WERI-Rb-1 (cell line): ENCODE data around the gene BCDIN3D.

Source experiments
- DNase-seq: peaks from one replicate; pipeline ENCODE4 v3.0.0-alpha.2; 2020
- H3K27ac ChIP-seq: fragments of 250-450 bp; sonication (Bioruptor Pico); 2 replicates; pipeline ENCODE4 v1.5.1; 2020; ENCODE audit warnings: mild to moderate bottlenecking, moderate library complexity
- H3K27me3 ChIP-seq: fragments of 250-450 bp; sonication (Bioruptor Pico); 2 replicates; pipeline ENCODE4 v1.5.1; 2021; ENCODE audit warnings: mild to moderate bottlenecking, low read depth, moderate library complexity; ENCODE audit not compliant: insufficient read depth, severe bottlenecking
- H3K36me3 ChIP-seq: fragments of 250-450 bp; sonication (Bioruptor Pico); 2 replicates; pipeline ENCODE4 v1.5.1; 2020; ENCODE audit warnings: mild to moderate bottlenecking, moderate library complexity
- H3K4me3 ChIP-seq: 2 replicates; pipeline ENCODE4 v1.5.1; 2011; ENCODE audit warnings: low read depth, mild to moderate bottlenecking, control low read depth, low read length
- H3K9me3 ChIP-seq: fragments of 250-450 bp; sonication (Bioruptor Pico); 2 replicates; pipeline ENCODE4 v1.5.1; 2021; ENCODE audit warnings: mild to moderate bottlenecking, moderate library complexity; ENCODE audit not compliant: severe bottlenecking
- TF ChIP-seq, protein P1 (sequence below): IDR thresholded peaks from 2 replicates; pipeline ENCODE4 v1.5.1; 2011; ENCODE audit warnings: low read depth, mild to moderate bottlenecking, control low read depth, inconsistent platforms, low read length

BCDIN3D gene

GRCh38 chr12:49842519-49843352 lies at the start of gene BCDIN3D:
BCDIN3D (minus strand) TSS chr12:49843106; CDS start chr12:49843087, 19 bp downstream.
- peak within 1 kb of the TSS; percentile 77 for H3K27ac ChIP-seq
- TF ChIP-seq, protein P1, sequence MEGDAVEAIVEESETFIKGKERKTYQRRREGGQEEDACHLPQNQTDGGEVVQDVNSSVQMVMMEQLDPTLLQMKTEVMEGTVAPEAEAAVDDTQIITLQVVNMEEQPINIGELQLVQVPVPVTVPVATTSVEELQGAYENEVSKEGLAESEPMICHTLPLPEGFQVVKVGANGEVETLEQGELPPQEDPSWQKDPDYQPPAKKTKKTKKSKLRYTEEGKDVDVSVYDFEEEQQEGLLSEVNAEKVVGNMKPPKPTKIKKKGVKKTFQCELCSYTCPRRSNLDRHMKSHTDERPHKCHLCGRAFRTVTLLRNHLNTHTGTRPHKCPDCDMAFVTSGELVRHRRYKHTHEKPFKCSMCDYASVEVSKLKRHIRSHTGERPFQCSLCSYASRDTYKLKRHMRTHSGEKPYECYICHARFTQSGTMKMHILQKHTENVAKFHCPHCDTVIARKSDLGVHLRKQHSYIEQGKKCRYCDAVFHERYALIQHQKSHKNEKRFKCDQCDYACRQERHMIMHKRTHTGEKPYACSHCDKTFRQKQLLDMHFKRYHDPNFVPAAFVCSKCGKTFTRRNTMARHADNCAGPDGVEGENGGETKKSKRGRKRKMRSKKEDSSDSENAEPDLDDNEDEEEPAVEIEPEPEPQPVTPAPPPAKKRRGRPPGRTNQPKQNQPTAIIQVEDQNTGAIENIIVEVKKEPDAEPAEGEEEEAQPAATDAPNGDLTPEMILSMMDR, result no peak
- no peaks in the 10 kb centered on the region for H3K36me3 ChIP-seq
- H3K4me3 ChIP-seq, result peak within 1 kb of the TSS; percentile 76
- DNase-seq, result peak; percentile 94
- H3K27me3 ChIP-seq, result no peaks in the 10 kb centered on the region
- no peaks in the 10 kb centered on the region for H3K9me3 ChIP-seq

DNA sequence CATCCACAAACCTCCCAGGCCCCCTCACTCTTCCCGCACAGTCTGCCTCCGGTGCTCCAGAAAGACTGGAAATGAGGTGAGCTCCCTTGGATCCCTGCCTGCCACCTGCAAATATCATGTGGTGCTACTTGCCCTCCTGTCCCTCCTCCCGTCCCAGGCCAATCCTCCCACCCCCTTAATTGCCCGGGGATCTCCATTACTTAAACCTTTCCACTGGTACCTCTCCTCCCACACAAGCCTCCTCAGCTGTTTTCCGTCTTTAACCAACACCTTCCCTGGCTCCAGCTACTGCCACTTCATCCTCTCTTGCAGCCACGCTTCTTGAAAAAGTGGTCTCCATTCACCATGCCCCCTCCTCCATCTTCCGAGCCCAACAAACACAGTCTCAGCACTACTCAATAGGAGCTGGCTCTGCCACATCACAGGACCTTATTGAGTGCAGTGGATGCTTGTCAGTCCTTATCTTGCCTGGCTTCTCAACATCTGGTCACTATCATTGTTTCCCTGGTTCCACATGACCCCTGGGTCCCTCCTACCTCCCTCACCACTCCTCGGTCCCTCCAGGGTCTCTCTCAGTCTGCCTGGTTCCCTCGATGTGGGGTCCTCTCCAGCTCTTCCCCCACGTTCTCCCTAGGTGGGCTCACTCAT lies 49.3 kb upstream of the BCDIN3D start:
- TF ChIP-seq, protein P1, result no peak

DNA sequence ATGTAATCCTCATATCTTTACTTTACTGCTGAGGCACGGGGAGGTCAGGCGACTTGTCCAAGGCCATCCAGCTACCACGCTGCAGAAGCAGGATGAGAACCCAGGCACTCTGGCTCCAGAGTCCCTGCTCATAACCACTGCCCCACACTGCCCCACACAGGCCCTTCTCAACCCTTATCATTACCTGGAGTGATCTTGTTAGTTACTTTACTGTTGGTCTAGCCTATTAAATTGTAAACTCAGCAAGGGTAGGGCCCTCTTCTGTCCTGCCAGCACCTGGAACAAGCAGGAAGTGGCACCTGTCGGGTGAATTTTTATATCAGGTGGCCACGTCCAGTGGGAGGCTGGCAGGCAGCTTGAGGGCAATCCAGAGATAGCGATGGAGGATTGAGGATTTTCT lies 48.6 kb upstream of the BCDIN3D start:
- DNase-seq, result no peak
- H3K4me3 ChIP-seq, result no peak overlapping the region
- H3K27ac ChIP-seq, result no peak overlapping the region
- no peaks in the 10 kb centered on the region for H3K36me3 ChIP-seq
- TF ChIP-seq, protein P1, result no peak
- H3K9me3 ChIP-seq, result no peaks in the 10 kb centered on the region
- H3K27me3 ChIP-seq, result no peaks in the 10 kb centered on the region

More for the DNA sequence above, 49.3 kb upstream of the BCDIN3D start:
- no peak overlapping the region for H3K27ac ChIP-seq
- H3K36me3 ChIP-seq, result no peaks in the 10 kb centered on the region
- H3K27me3 ChIP-seq, result no peaks in the 10 kb centered on the region
- H3K4me3 ChIP-seq, result no peak overlapping the region
- no peak for DNase-seq
- no peaks in the 10 kb centered on the region for H3K9me3 ChIP-seq

- H3K27ac ChIP-seq, result no peak overlapping the region
- no peaks in the 10 kb centered on the region for H3K36me3 ChIP-seq
- DNase-seq, result no peak
Observed at GRCh38 chr12:49891012-49891411, 48.1 kb upstream of the BCDIN3D start.

GRCh38 chr12:49890096-49890461 lies 47.2 kb upstream of the BCDIN3D start:
- TF ChIP-seq, protein P1, result no peak
- Histone ChIP-seq H3K27me3 (no peaks in the 10 kb centered on the region), H3K27ac (no peak overlapping the region), H3K36me3 (no peaks in the 10 kb centered on the region), H3K4me3 (no peak overlapping the region), H3K9me3 (no peaks in the 10 kb centered on the region)
- DNase-seq, result no peak

More at GRCh38 chr12:49891012-49891411, 48.1 kb upstream of the BCDIN3D start:
- Histone ChIP-seq H3K4me3 (no peak overlapping the region), H3K9me3 (no peaks in the 10 kb centered on the region), H3K27me3 (no peaks in the 10 kb centered on the region)
- TF ChIP-seq, protein P1, result no peak
